GM23338 (cell line): ENCODE measurements around the gene DNAI1. TPM values are rescaled to one million over a fixed set of nuclear protein-coding genes. Genes with fewer than 3 reads are reported as not detected.

ENCODE experiments used
- ATAC-seq: fragments of 200-7000 bp; cut with Tn5 transposase; 3 replicates; pipeline ENCODE4 v1.9.1; 2020
- DNase-seq: peaks from one replicate; pipeline ENCODE4 v3.0.0-alpha.2; 2015; ENCODE audit warnings: low spot score
- H2AFZ ChIP-seq: fragments of 200-600 bp; sonication (generic); 2 replicates; pipeline ENCODE4 v1.8.0; 2016; ENCODE audit warnings: antibody characterized with exemption, mild to moderate bottlenecking, moderate library complexity
- H3F3A ChIP-seq: fragments of 200-600 bp; sonication (generic); replicated peaks from 2 replicates; pipeline ENCODE4 v1.8.0; 2017; ENCODE audit warnings: antibody characterized with exemption, mixed run types, low read depth
- H3K27ac ChIP-seq: fragments of 200-600 bp; sonication (generic); 2 replicates; pipeline ENCODE4 v1.6.1; 2016; ENCODE audit warnings: low read depth
- H3K27me3 ChIP-seq: fragments of 200-600 bp; sonication (generic); 2 replicates; pipeline ENCODE4 v1.8.0; 2016; ENCODE audit warnings: mild to moderate bottlenecking, mixed run types, moderate library complexity; ENCODE audit not compliant: insufficient read depth
- H3K36me3 ChIP-seq: fragments of 200-600 bp; sonication (generic); 2 replicates; pipeline ENCODE4 v1.8.0; 2016; ENCODE audit warnings: mild to moderate bottlenecking; ENCODE audit not compliant: insufficient read depth
- H3K4me1 ChIP-seq: fragments of 200-600 bp; sonication (generic); 2 replicates; pipeline ENCODE4 v1.8.0; 2016; ENCODE audit warnings: mild to moderate bottlenecking, moderate library complexity; ENCODE audit not compliant: insufficient read depth
- H3K4me2 ChIP-seq: fragments of 200-600 bp; sonication (generic); 2 replicates; pipeline ENCODE4 v1.7.1; 2017; ENCODE audit warnings: mixed run types
- H3K4me3 ChIP-seq: fragments of 200-600 bp; sonication (generic); 2 replicates; pipeline ENCODE4 v1.6.1; 2016; ENCODE audit warnings: mixed run types
- H3K79me2 ChIP-seq: fragments of 200-600 bp; sonication (generic); replicated peaks from 2 replicates; pipeline ENCODE4 v1.8.0; 2017; ENCODE audit warnings: mild to moderate bottlenecking; ENCODE audit not compliant: insufficient read depth
- H3K9me2 ChIP-seq: fragments of 200-600 bp; sonication (generic); 2 replicates; pipeline ENCODE4 v1.8.0; 2017; ENCODE audit not compliant: insufficient read depth
- H4K20me1 ChIP-seq: fragments of 200-600 bp; sonication (generic); replicated peaks from 2 replicates; pipeline ENCODE4 v1.8.0; 2017; ENCODE audit warnings: mild to moderate bottlenecking; ENCODE audit not compliant: insufficient read depth
- H3K27ac Mint-ChIP-seq: 2 replicates; pipeline ENCODE4 v1.8.0; 2020; ENCODE audit warnings: inconsistent platforms, mild to moderate bottlenecking, moderate library complexity, mixed read lengths
- H3K27me3 Mint-ChIP-seq: 3 replicates; pipeline ENCODE4 v1.8.0; 2022; ENCODE audit warnings: low read depth, mild to moderate bottlenecking, moderate library complexity, mixed read lengths, inconsistent platforms; ENCODE audit not compliant: insufficient read depth, poor library complexity
- H3K36me3 Mint-ChIP-seq: 3 replicates; pipeline ENCODE4 v1.8.0; 2021; ENCODE audit warnings: low read depth, mild to moderate bottlenecking, inconsistent platforms, moderate library complexity, mixed read lengths
- H3K4me1 Mint-ChIP-seq: 3 replicates; pipeline ENCODE4 v1.8.0; 2020; ENCODE audit warnings: mild to moderate bottlenecking, inconsistent platforms, mixed read lengths
- H3K4me3 Mint-ChIP-seq: 3 replicates; pipeline ENCODE4 v1.8.0; 2021; ENCODE audit warnings: moderate library complexity, mild to moderate bottlenecking, inconsistent platforms, mixed read lengths
- H3K9me3 Mint-ChIP-seq: 3 replicates; pipeline ENCODE4 v1.8.0; 2020; ENCODE audit warnings: moderate library complexity, mild to moderate bottlenecking, inconsistent platforms, mixed read lengths
- CREB1 ChIP-seq: fragments of 250-450 bp; sonication (Bioruptor Pico); IDR thresholded peaks from 2 replicates; pipeline ENCODE4 v1.5.0; 2020; ENCODE audit warnings: low read depth, mild to moderate bottlenecking, moderate library complexity
- EZH2 ChIP-seq: fragments of 200-600 bp; sonication (generic); IDR thresholded peaks from one replicate; pipeline ENCODE4 v1.8.0; 2017; ENCODE audit warnings: antibody characterized with exemption, mild to moderate bottlenecking, low read depth; ENCODE audit not compliant: unreplicated experiment
- EZH2phosphoT487 ChIP-seq: fragments of 200-600 bp; sonication (generic); IDR thresholded peaks from one replicate; pipeline ENCODE4 v1.8.1; 2018; ENCODE audit warnings: antibody characterized with exemption; ENCODE audit not compliant: unreplicated experiment
- POLR2AphosphoS5 ChIP-seq: IDR thresholded peaks from 2 replicates; pipeline ENCODE4 v1.6.1; 2016; ENCODE audit warnings: antibody characterized with exemption, low read depth
- REST ChIP-seq: IDR thresholded peaks from one replicate; pipeline ENCODE4 v1.6.1; 2018; ENCODE audit warnings: antibody characterized with exemption; ENCODE audit not compliant: unreplicated experiment
- ZNF331 ChIP-seq: fragments of 250-450 bp; sonication (Bioruptor Pico); IDR thresholded peaks from 2 replicates; pipeline ENCODE4 v1.5.0; 2020; ENCODE audit warnings: low read depth, mild to moderate bottlenecking, moderate library complexity
- long read RNA-seq: library from polyadenylated mRNA; unstranded; transcript quantifications from one replicate; pipeline ENCODE4 v2.0.0, GENCODE V29; 2020; ENCODE audit not compliant: unreplicated experiment
- polyA plus RNA-seq: library from polyadenylated mRNA; unstranded; fragments of >200 nt; fragmentation: Nextera tagmentation; extraction: Ambion mirVana; gene quantifications from 2 replicates; pipeline ENCODE4 v1.2.1, GENCODE V29; 2016
- total RNA-seq: library from RNA; depleted of rRNA; stranded (reverse); fragments of >200 nt; shearing (Covaris generic); gene quantifications from 2 replicates; pipeline ENCODE4 v1.2.3, GENCODE V29; 2014; rRNA removed
- TF ChIP-seq, protein P1 (sequence below): IDR thresholded peaks from 2 replicates; pipeline ENCODE4 v1.6.1; 2016; ENCODE audit warnings: antibody characterized with exemption
- TF ChIP-seq, protein P2 (sequence below), 2 experiments: fragments of 200-600 bp in 1 of 2; sonication (generic) in 1 of 2; conservative IDR thresholded peaks; 2 replicates each; pipeline versions ENCODE4 v1.5.1 to v1.6.1; 2016 to 2017; ENCODE audit warnings: antibody characterized with exemption in 2 of 2, low read depth in 2 of 2, mild to moderate bottlenecking in 2 of 2, moderate library complexity in 1 of 2

Gene DNAI1
- 0.19 and 1.0 TPM in 2 replicates for total RNA-seq
- polyA plus RNA-seq = 0.82 and 1.1 TPM in 2 replicates
- long read RNA-seq, partial matches to known transcripts = 0 of 1 reads
- long read RNA-seq, other reads (novel, unspliced or antisense) = 1 of 1 reads

DNA sequence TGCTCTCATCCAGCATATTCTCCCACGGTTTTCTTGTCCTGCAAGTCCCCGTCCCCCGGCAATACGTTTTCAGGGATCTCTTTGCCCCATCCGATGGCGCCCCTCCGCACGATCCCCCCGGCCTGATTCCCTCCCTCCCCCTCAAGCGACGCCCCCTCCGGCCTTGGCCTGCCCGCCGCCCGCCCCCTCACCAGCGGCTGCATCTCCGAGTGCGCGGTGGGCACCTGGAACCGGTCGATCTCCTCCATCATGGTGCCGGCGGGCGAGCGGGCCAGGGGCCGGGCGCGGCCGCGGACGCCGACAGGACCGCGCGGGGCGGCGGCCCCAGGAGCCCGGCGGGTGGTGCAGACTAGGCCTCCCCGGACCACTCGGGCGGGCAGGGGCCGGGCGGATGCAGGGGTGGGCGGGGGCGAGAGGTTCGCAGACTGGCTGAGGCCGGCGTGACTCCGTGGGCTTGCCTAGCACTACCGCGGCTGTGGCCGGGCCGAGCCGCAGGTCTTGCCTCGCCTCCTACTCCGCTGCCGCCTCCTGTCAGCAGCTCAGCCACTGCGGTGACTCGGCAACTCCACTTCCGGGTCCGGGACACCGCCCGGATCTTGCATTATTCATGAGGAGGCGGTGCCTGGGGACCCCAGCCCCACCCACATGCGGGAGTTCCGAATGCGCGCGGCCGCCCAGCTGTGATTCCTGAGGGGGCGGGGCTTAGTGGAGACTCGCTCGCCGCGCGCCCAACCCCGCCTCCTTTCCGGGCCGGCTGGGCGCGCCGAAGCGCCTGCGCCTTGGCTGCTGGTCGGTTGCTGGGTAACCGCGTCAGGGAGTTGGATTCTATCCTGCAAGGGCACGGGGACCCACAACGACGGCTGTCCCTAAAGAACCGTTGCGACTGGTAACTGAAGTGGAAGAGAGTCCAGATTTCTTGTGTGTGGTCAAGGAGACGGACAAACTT, at the start of gene DNAI1, which contains the start of gene FAM219A:
Gene DNAI1 (plus strand): TSS at position 793 of the 946 bp plus-strand sequence. CDS start 201 bp downstream, outside the sequence.
Gene FAM219A (minus strand): TSS at position 558 of the 946 bp plus-strand sequence. CDS start 307 bp downstream, at position 251.
- no peaks in the 10 kb centered on the region for H3K9me2 ChIP-seq
- H3K4me1 ChIP-seq = peaks cover 7% of the 10 kb centered on the region
- peaks cover 21% of the 10 kb centered on the region for H3K27me3 ChIP-seq
- DNase-seq = peak; percentile 99
- Mint-ChIP-seq H3K4me3 (peak within 1 kb of the TSS; percentile 92), H3K4me1 (peaks cover 27% of the 10 kb centered on the region), H3K9me3 (no peaks in the 10 kb centered on the region), H3K27ac (no peak within 1 kb of the TSS), H3K36me3 (no peaks in the 10 kb centered on the region), H3K27me3 (peaks cover 28% of the 10 kb centered on the region)
- peaks cover 14% of the 10 kb centered on the region; the same call in 1 of the 2 replicates for H3K79me2 ChIP-seq
- H3K4me3 ChIP-seq = peak within 1 kb of the TSS; percentile 88
- ATAC-seq = peak; percentile 85
- H3K27ac ChIP-seq = no peak within 1 kb of the TSS
- H2AFZ ChIP-seq = peak within 1 kb of the TSS; percentile 94
- H3K36me3 ChIP-seq = no peaks in the 10 kb centered on the region
- 0 out of 2 replicates have a peak, but pooled peaks cover 5% of the 10 kb centered on the region for H3F3A ChIP-seq
- peak; percentile 68 for TF ChIP-seq POLR2AphosphoS5
- peak; percentile 35; the same call in 1 of the 2 replicates for TF ChIP-seq CREB1 (CRISPR knock-in tag)
- no peak for TF ChIP-seq REST
- H4K20me1 ChIP-seq = peaks cover 2% of the 10 kb centered on the region; the same call in 1 of the 2 replicates
- peak within 1 kb of the TSS; percentile 96 for H3K4me2 ChIP-seq

DNA sequence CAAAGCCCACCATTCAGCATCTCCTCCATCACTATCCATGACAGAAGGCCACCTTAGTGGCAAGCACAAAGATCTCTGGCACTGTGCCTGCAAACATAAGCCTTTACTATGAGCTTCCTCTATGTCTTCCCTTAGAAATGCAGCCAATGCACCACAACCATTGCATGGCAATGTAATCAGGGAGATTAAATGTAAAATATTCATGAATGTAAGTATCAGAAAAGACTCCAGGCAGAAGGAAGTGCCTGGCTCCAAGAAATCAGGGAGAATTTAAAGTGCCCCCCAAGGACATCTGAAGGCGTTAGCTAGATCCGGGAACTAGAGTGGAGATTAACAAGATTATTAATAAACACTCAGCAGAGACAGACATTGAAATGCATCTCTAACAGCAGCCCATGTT, 49.5 kb upstream of the DNAI1 start:
- H3K4me1 Mint-ChIP-seq = no peaks in the 10 kb centered on the region
- Histone ChIP-seq H3K4me1 (no peaks in the 10 kb centered on the region), H3F3A (no peaks in the 10 kb centered on the region), H3K79me2 (no peaks in the 10 kb centered on the region), H3K9me2 (no peaks in the 10 kb centered on the region), H3K36me3 (no peaks in the 10 kb centered on the region), H3K4me3 (no peak overlapping the region), H3K27ac (no peak overlapping the region), H4K20me1 (peaks cover 3% of the 10 kb centered on the region; the same call in 1 of the 2 replicates), H3K4me2 (no peak overlapping the region), H2AFZ (no peak overlapping the region), H3K27me3 (no peaks in the 10 kb centered on the region)
- H3K36me3 Mint-ChIP-seq = no peaks in the 10 kb centered on the region
- no peak for TF ChIP-seq REST
- TF ChIP-seq EZH2phosphoT487 = no peak
- TF ChIP-seq EZH2 = no peak
- TF ChIP-seq ZNF331 (CRISPR knock-in tag) = no peak
- TF ChIP-seq, protein P1, sequence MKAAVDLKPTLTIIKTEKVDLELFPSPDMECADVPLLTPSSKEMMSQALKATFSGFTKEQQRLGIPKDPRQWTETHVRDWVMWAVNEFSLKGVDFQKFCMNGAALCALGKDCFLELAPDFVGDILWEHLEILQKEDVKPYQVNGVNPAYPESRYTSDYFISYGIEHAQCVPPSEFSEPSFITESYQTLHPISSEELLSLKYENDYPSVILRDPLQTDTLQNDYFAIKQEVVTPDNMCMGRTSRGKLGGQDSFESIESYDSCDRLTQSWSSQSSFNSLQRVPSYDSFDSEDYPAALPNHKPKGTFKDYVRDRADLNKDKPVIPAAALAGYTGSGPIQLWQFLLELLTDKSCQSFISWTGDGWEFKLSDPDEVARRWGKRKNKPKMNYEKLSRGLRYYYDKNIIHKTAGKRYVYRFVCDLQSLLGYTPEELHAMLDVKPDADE = no peak
- TF ChIP-seq, protein P2, sequence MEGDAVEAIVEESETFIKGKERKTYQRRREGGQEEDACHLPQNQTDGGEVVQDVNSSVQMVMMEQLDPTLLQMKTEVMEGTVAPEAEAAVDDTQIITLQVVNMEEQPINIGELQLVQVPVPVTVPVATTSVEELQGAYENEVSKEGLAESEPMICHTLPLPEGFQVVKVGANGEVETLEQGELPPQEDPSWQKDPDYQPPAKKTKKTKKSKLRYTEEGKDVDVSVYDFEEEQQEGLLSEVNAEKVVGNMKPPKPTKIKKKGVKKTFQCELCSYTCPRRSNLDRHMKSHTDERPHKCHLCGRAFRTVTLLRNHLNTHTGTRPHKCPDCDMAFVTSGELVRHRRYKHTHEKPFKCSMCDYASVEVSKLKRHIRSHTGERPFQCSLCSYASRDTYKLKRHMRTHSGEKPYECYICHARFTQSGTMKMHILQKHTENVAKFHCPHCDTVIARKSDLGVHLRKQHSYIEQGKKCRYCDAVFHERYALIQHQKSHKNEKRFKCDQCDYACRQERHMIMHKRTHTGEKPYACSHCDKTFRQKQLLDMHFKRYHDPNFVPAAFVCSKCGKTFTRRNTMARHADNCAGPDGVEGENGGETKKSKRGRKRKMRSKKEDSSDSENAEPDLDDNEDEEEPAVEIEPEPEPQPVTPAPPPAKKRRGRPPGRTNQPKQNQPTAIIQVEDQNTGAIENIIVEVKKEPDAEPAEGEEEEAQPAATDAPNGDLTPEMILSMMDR (conservative IDR thresholded peaks at IDR 0.05; ENCODE audit: low read depth in 2 of 2) = no peak
- TF ChIP-seq CREB1 (CRISPR knock-in tag) = no peak
- H3K4me3 Mint-ChIP-seq = no peak overlapping the region
- no peaks in the 10 kb centered on the region for H3K9me3 Mint-ChIP-seq
- H3K27ac Mint-ChIP-seq = no peak overlapping the region
- peaks cover 3% of the 10 kb centered on the region for H3K27me3 Mint-ChIP-seq
- DNase-seq (no peak), ATAC-seq (no peak)
